ENCODE measurements around the gene RPLP1.

Gene RPLP1

GRCh38 chr15:69472046-69472445 lies 19.4 kb downstream of the RPLP1 start:
- no peak for DNase-seq

- DNase-seq = no peak
These were observed 19.9 kb downstream of the RPLP1 start for GRCh38 chr15:69472562-69472961.

- DNase-seq = no peak
These were observed 21.7 kb downstream of the RPLP1 start for GRCh38 chr15:69474291-69474690.

- DNase-seq = no peak
These were observed 22.3 kb downstream of the RPLP1 start for GRCh38 chr15:69474846-69475455.

GRCh38 chr15:69475769-69476358 lies 23.2 kb downstream of the RPLP1 start:
- peak; percentile 76 for DNase-seq

GRCh38 chr15:69476704-69477473 lies 24.3 kb downstream of the RPLP1 start:
- no peak for DNase-seq

- peak; percentile 59 for DNase-seq
These were observed 25.7 kb downstream of the RPLP1 start for GRCh38 chr15:69478259-69478781.

- DNase-seq = no peak
These were observed 26.5 kb downstream of the RPLP1 start for GRCh38 chr15:69479081-69479480.

- DNase-seq = no peak
These were observed 27.4 kb downstream of the RPLP1 start for GRCh38 chr15:69479971-69480370.

GRCh38 chr15:69480932-69481331 lies 28.3 kb downstream of the RPLP1 start:
- DNase-seq = no peak

GRCh38 chr15:69482686-69483256 lies 30.2 kb downstream of the RPLP1 start:
- no peak for DNase-seq

- DNase-seq = no peak
These were observed 32.2 kb downstream of the RPLP1 start for GRCh38 chr15:69484837-69485236.

GRCh38 chr15:69486481-69487110 lies 34.0 kb downstream of the RPLP1 start:
- DNase-seq = no peak

- DNase-seq = peak; percentile 58
These were observed 36.5 kb downstream of the RPLP1 start for GRCh38 chr15:69489073-69489571.

GRCh38 chr15:69490356-69491037 lies 37.9 kb downstream of the RPLP1 start:
- peak; percentile 25 for DNase-seq

- DNase-seq = peak; percentile 43
These were observed 38.5 kb downstream of the RPLP1 start for GRCh38 chr15:69491038-69491505.

GRCh38 chr15:69493406-69493805 lies 40.8 kb downstream of the RPLP1 start:
- DNase-seq = no peak

- DNase-seq = no peak
These were observed 43.4 kb downstream of the RPLP1 start for GRCh38 chr15:69496001-69496400.

GRCh38 chr15:69497076-69497475 lies 44.5 kb downstream of the RPLP1 start:
- DNase-seq = no peak

GRCh38 chr15:69497667-69498066 lies 45.0 kb downstream of the RPLP1 start:
- DNase-seq = no peak

- DNase-seq = no peak
These were observed 45.7 kb downstream of the RPLP1 start for GRCh38 chr15:69498282-69498681.

- no peak for DNase-seq
These were observed 46.4 kb downstream of the RPLP1 start for GRCh38 chr15:69498987-69499386.
